C1 segment of cervical spinal cord (tissue), 14 donors: Measurements from ENCODE around the gene CIT.

ENCODE experiments used
- DNase-seq, 14 donors: peaks; one replicate each; lab custom pipeline; 2025; lab: John Stamatoyannopoulos, UW

CIT gene

GRCh38 chr12:119699199-119699760 is 177.8 kb downstream of the CIT start:
- DNase-seq = no peak

- DNase-seq = no peak
Measured at GRCh38 chr12:119696943-119697342, 180.2 kb downstream of the CIT start.

- no peak for DNase-seq
Measured at GRCh38 chr12:119695034-119695433, 182.1 kb downstream of the CIT start.

GRCh38 chr12:119694111-119694510 is 183.0 kb downstream of the CIT start:
- DNase-seq = no peak

GRCh38 chr12:119693511-119693910 is 183.6 kb downstream of the CIT start:
- no peak for DNase-seq

GRCh38 chr12:119692997-119693396 is 184.1 kb downstream of the CIT start:
- no peak for DNase-seq

- DNase-seq = no peak
Measured at GRCh38 chr12:119692410-119692809, 184.7 kb downstream of the CIT start.

GRCh38 chr12:119691202-119691810 is 185.8 kb downstream of the CIT start:
- no peak for DNase-seq

GRCh38 chr12:119689935-119690500 is 187.1 kb downstream of the CIT start:
- DNase-seq = no peak

GRCh38 chr12:119687879-119688278 is 189.2 kb downstream of the CIT start:
- no peak for DNase-seq

- DNase-seq = no peak
Measured at GRCh38 chr12:119687406-119687805, 189.7 kb downstream of the CIT start.

- DNase-seq = no peak
Measured at GRCh38 chr12:119686776-119687175, 190.3 kb downstream of the CIT start.

GRCh38 chr12:119686355-119686754 is 190.8 kb downstream of the CIT start:
- DNase-seq = no peak

- DNase-seq = no peak
Measured at GRCh38 chr12:119685375-119685774, 191.7 kb downstream of the CIT start.

- DNase-seq = no peak
Measured at GRCh38 chr12:119684711-119685369, 192.3 kb downstream of the CIT start.

GRCh38 chr12:119683816-119684215 is 193.3 kb downstream of the CIT start:
- DNase-seq = no peak

GRCh38 chr12:119683413-119683812 is 193.7 kb downstream of the CIT start:
- DNase-seq = no peak

GRCh38 chr12:119682639-119683252 is 194.4 kb downstream of the CIT start:
- DNase-seq = no peak

- DNase-seq = no peak
Measured at GRCh38 chr12:119681728-119682638, 195.1 kb downstream of the CIT start.

- no peak for DNase-seq
Measured at GRCh38 chr12:119681111-119681510, 196.0 kb downstream of the CIT start.

GRCh38 chr12:119679490-119679889 is 197.6 kb downstream of the CIT start:
- DNase-seq = no peak
